ENCODE data around the gene ATP11C.

DNA sequence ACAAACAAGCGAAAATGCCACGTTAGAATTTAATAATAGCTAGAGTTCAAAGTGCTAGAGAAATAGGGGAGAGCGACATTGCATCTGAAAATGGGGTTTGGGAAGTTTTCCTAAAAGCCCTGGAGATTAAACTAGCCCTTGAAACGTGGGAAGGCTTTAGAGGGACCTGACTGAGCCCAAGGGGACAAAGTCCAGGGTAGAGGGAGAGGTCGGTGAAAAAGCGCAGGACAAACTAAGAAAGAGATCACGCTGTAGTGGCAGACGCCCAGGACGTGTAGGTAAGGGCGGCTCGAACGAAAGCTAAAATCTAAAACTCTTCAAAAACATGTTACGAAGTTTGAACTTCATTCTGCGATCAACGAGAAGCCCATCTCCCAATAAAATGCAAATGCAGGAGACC is 1.1 kb upstream of the ATP11C start:
- TF ChIP-seq, protein P1, sequence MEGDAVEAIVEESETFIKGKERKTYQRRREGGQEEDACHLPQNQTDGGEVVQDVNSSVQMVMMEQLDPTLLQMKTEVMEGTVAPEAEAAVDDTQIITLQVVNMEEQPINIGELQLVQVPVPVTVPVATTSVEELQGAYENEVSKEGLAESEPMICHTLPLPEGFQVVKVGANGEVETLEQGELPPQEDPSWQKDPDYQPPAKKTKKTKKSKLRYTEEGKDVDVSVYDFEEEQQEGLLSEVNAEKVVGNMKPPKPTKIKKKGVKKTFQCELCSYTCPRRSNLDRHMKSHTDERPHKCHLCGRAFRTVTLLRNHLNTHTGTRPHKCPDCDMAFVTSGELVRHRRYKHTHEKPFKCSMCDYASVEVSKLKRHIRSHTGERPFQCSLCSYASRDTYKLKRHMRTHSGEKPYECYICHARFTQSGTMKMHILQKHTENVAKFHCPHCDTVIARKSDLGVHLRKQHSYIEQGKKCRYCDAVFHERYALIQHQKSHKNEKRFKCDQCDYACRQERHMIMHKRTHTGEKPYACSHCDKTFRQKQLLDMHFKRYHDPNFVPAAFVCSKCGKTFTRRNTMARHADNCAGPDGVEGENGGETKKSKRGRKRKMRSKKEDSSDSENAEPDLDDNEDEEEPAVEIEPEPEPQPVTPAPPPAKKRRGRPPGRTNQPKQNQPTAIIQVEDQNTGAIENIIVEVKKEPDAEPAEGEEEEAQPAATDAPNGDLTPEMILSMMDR (IDR thresholded peaks at IDR 0.05) = no peak
- TF ChIP-seq POLR2AphosphoS5 (IDR thresholded peaks at IDR 0.05) (no peak), EP300 (IDR thresholded peaks at IDR 0.05) (no peak), POLR2A (IDR thresholded peaks at IDR 0.05) (no peak)

Measured in sigmoid colon (tissue), 4 donors.